K562 (cell line): ENCODE measurements around the gene IDUA. TPM values are rescaled to one million over a fixed set of nuclear protein-coding genes. Genes with fewer than 3 reads are reported as not detected.
A peak's percentile ranks its signal among the peaks of the same experiment; 100 is the strongest.

Experiments
- BHLHE40 ChIP-seq: IDR thresholded peaks from 2 replicates; pipeline ENCODE4 v1.6.1; 2011; ENCODE audit warnings: low read length, improper control_type of control experiment
- CTBP1 ChIP-seq: fragments of 450-650 bp; IDR thresholded peaks from 2 replicates; pipeline ENCODE4 v1.6.1; 2016; ENCODE audit warnings: borderline replicate concordance
- E2F1 ChIP-seq: sonication (generic); formaldehyde crosslinking; IDR thresholded peaks from 2 replicates; pipeline ENCODE4 v1.8.1; 2023; ENCODE audit warnings: mild to moderate bottlenecking, missing genetic modification reagents, moderate library complexity
- ESRRA ChIP-seq: fragments of 450-650 bp; IDR thresholded peaks from 2 replicates; pipeline ENCODE4 v1.6.1; 2014; ENCODE audit warnings: low read depth, mild to moderate bottlenecking, moderate library complexity, borderline replicate concordance
- ETV1 ChIP-seq: fragments of 450-650 bp; conservative IDR thresholded peaks from 2 replicates; pipeline ENCODE4 v1.6.1; 2016; ENCODE audit warnings: missing genetic modification characterization, control low read depth, low read depth, missing compliant biosample characterization
- IRF1 ChIP-seq: sonication (generic); formaldehyde crosslinking; IDR thresholded peaks from 2 replicates; pipeline ENCODE4 v1.8.0; 2022; ENCODE audit warnings: missing genetic modification reagents, mild to moderate bottlenecking, borderline replicate concordance
- MAZ ChIP-seq, 2 experiments: fragments of 450-650 bp in 1 of 2; sonication (generic) in 1 of 2; formaldehyde crosslinking; IDR thresholded peaks in 1 of 2; conservative IDR thresholded peaks in 1 of 2; 2 replicates each; pipeline versions ENCODE4 v1.4.0 to v1.5.0; 2020; ENCODE audit warnings: mild to moderate bottlenecking in 1 of 2, missing genetic modification reagents in 1 of 2
- PHF8 ChIP-seq: fragments of 200-600 bp; sonication (generic); IDR thresholded peaks from 2 replicates; pipeline ENCODE4 v1.6.1; 2012; ENCODE audit warnings: mixed run types, mild to moderate bottlenecking, inconsistent platforms, low read length, moderate library complexity, borderline replicate concordance
- RBM34 ChIP-seq: fragments of 200-400 bp; formaldehyde crosslinking; IDR thresholded peaks from 2 replicates; pipeline ENCODE4 v1.6.1; 2018; ENCODE audit warnings: low read length, borderline replicate concordance; ENCODE audit not compliant: insufficient read depth
- SIN3A ChIP-seq, 2 experiments: fragments of 150-350 bp in 1 of 2; IDR thresholded peaks; 2 replicates each; pipeline ENCODE4 v1.6.1; 2011 to 2016; ENCODE audit warnings: borderline replicate concordance in 2 of 2, low read depth in 2 of 2, low read length in 2 of 2, mild to moderate bottlenecking in 2 of 2, moderate library complexity in 2 of 2; ENCODE audit not compliant: control insufficient read depth in 1 of 2
- TARDBP ChIP-seq: fragments of 450-650 bp; IDR thresholded peaks from 2 replicates; pipeline ENCODE4 v1.6.1; 2016
- USF1 ChIP-seq: sonication (generic); formaldehyde crosslinking; IDR thresholded peaks from 2 replicates; pipeline ENCODE4 v1.9.0; 2022; ENCODE audit warnings: mild to moderate bottlenecking, missing genetic modification reagents
- ZBTB1 ChIP-seq: sonication (generic); formaldehyde crosslinking; IDR thresholded peaks from 2 replicates; pipeline ENCODE4 v1.8.1; 2023; ENCODE audit warnings: missing genetic modification reagents, low read depth, mild to moderate bottlenecking, borderline replicate concordance
- ZBTB33 ChIP-seq: sonication (generic); formaldehyde crosslinking; IDR thresholded peaks from 2 replicates; pipeline ENCODE4 v1.8.1; 2023; ENCODE audit warnings: mild to moderate bottlenecking, missing genetic modification reagents
- ZNF639 ChIP-seq, 2 experiments: fragments of 200-800 bp in 1 of 2; sonication (Bioruptor generic) in 1 of 2; sonication (generic) in 1 of 2; formaldehyde crosslinking in 1 of 2; IDR thresholded peaks in 1 of 2; conservative IDR thresholded peaks in 1 of 2; 2 replicates each; pipeline versions ENCODE4 v1.5.0 to v1.6.1; 2016 to 2020; ENCODE audit warnings: missing compliant biosample characterization in 1 of 2, missing genetic modification characterization in 1 of 2, missing genetic modification reagents in 1 of 2
- ZNF740 ChIP-seq, 3 experiments: fragments of 200-800 bp in 1 of 3; sonication (Bioruptor generic) in 1 of 3; sonication (generic) in 1 of 3; formaldehyde crosslinking in 1 of 3; IDR thresholded peaks; 2 replicates each; pipeline versions ENCODE4 v1.6.1 to v1.8.0; 2016 to 2022; ENCODE audit warnings: mild to moderate bottlenecking in 2 of 3, missing compliant biosample characterization in 2 of 3, missing genetic modification characterization in 2 of 3, missing genetic modification reagents in 1 of 3
- polyA plus RNA-seq, 8 experiments: library from polyadenylated mRNA; depleted of rRNA in 4 of 8; stranded (reverse) in 5 of 8; unstranded in 3 of 8; fragments of >200 nt; fragmentation: Nextera tagmentation in 2 of 8; fragmentation: Illumina TruSeq in 1 of 8; extraction: Ambion mirVana in 2 of 8; extraction: Trizol in 1 of 8; gene quantifications; 2 replicates each; pipeline versions ENCODE4 v1.2.1 to v1.2.3, GENCODE V29; 2011 to 2014; ENCODE audit warnings: inconsistent platforms in 1 of 8, missing spikeins in 1 of 8
- total RNA-seq, 7 experiments: library from RNA; depleted of rRNA in 6 of 7; stranded (reverse); fragments of >200 nt in 6 of 7; fragmentation: Illumina TruSeq in 2 of 7; extraction: Trizol in 2 of 7; gene quantifications; 2 replicates each; pipeline versions ENCODE4 v1.2.1 to v1.2.3, GENCODE V29; 2011 to 2021; ENCODE audit warnings: low replicate concordance in 1 of 7

Gene IDUA
- total and polyA plus RNA-seq, 9 of the 15 experiments (the other 6 are each of a cell fraction or from before 2014, with no cell fraction given): 0.04 to 16.1 (median 1.2) TPM

GRCh38 chr4:1009542-1010394 is 22.9 kb downstream of the IDUA start (continued):
- peak in 1 of 2 experiments; percentile 73; a peak in 1 of 4 replicates for TF ChIP-seq ZNF639 (CRISPR knock-in tag; conservative IDR thresholded peaks at IDR 0.05 in 1 of 2, IDR thresholded peaks at IDR 0.05 in 1 of 2)
- TF ChIP-seq ZBTB1: peak; percentile 36; the same call in 1 of the 2 replicates
- TF ChIP-seq SIN3A (IDR thresholded peaks at IDR 0.05; ENCODE audit: borderline replicate concordance in 2 of 2, control insufficient read depth in 1 of 2, low read depth in 2 of 2, low read length in 2 of 2): 0 out of 4 replicates have a peak, but pooled peaks of 1 of the 2 experiments have one; percentile 41
- peak; percentile 68 for TF ChIP-seq BHLHE40
- peak; percentile 31 to 66 for TF ChIP-seq MAZ (CRISPR knock-in tag; conservative IDR thresholded peaks at IDR 0.05 in 1 of 2, IDR thresholded peaks at IDR 0.05 in 1 of 2)
- TF ChIP-seq ESRRA: no peak
- 0 out of 2 replicates have a peak, but pooled peaks have one; percentile 28 for TF ChIP-seq TARDBP
- TF ChIP-seq USF1 (CRISPR knock-in tag): 0 out of 2 replicates have a peak, but pooled peaks have one; percentile 4
- peak; percentile 57; the same call in 1 of the 2 replicates for TF ChIP-seq E2F1 (CRISPR knock-in tag)
- TF ChIP-seq ZBTB33 (CRISPR knock-in tag): 0 out of 2 replicates have a peak, but pooled peaks have one; percentile 37
- peak; percentile 76 for TF ChIP-seq CTBP1
- peak; percentile 39; the same call in 1 of the 2 replicates for TF ChIP-seq PHF8
- TF ChIP-seq RBM34: no peak
- TF ChIP-seq ZNF740 (CRISPR knock-in tag; IDR thresholded peaks at IDR 0.05): peak; percentile 36; the same call in 1 of the 2 replicates
- TF ChIP-seq ZNF740 (tag; IDR thresholded peaks at IDR 0.05): no peak
- no peak for TF ChIP-seq ETV1
- TF ChIP-seq IRF1: no peak
